IMR-90 (cell line): ENCODE measurements around the gene THEM5. TPM values are rescaled to one million over a fixed set of nuclear protein-coding genes. Genes with fewer than 3 reads are reported as not detected.

Experiments used
- ATAC-seq: fragments of 200-7000 bp; cut with Tn5 transposase; 2 replicates; pipeline ENCODE4 v1.9.1; 2020; ENCODE audit warnings: low read depth, mild to moderate bottlenecking, moderate library complexity
- BruUV-seq: library from RNA; stranded (reverse); fragments of 400-500 nt; replicated peaks from 2 replicates; lab custom pipeline; 2021; lab: Mats Ljungman, UMichigan
- CTCF ChIA-PET: fragments of 300-600 bp; formaldehyde crosslinking; extraction: SDS; loops from one replicate; lab custom pipeline; 2021; ENCODE audit warnings: antibody characterized with exemption; lab: Yijun Ruan, JAX
- POLR2A ChIA-PET: fragments of 300-600 bp; sonication (Branson Sonifier 250); formaldehyde crosslinking; loops from one replicate; lab custom pipeline; 2022; ENCODE audit warnings: antibody characterized with exemption; ENCODE audit not compliant: unreplicated experiment; lab: Charles Lee
- DNase-seq: peaks from one replicate; pipeline ENCODE4 v3.0.0; 2013
- H2AFZ ChIP-seq: replicated peaks from 2 replicates; pipeline ENCODE3; 2013; ENCODE audit warnings: low read length, mild to moderate bottlenecking; ENCODE audit not compliant: poor library complexity
- H2AK5ac ChIP-seq: 2 replicates; pipeline ENCODE4 v1.6.1; 2013; ENCODE audit warnings: low read depth, low read length, inconsistent platforms
- H2AK9ac ChIP-seq: replicated peaks from 2 replicates; pipeline ENCODE3; 2013; ENCODE audit warnings: mild to moderate bottlenecking, low read depth, low read length, moderate library complexity; ENCODE audit not compliant: poor library complexity
- H2BK120ac ChIP-seq: 2 replicates; pipeline ENCODE4 v1.6.1; 2013; ENCODE audit warnings: low read depth, low read length, inconsistent platforms
- H2BK15ac ChIP-seq: 3 replicates; pipeline ENCODE4 v1.6.1; 2013; ENCODE audit warnings: low read depth, low read length, inconsistent platforms
- H2BK20ac ChIP-seq: 2 replicates; pipeline ENCODE4 v1.6.1; 2013; ENCODE audit warnings: low read depth, mild to moderate bottlenecking, inconsistent platforms, low read length, moderate library complexity
- H2BK5ac ChIP-seq: 2 replicates; pipeline ENCODE4 v1.6.1; 2013; ENCODE audit warnings: mild to moderate bottlenecking, low read depth, low read length, inconsistent platforms; ENCODE audit not compliant: poor library complexity, severe bottlenecking
- H3K14ac ChIP-seq: replicated peaks from 2 replicates; pipeline ENCODE4 v1.6.1; 2013; ENCODE audit warnings: low read depth, low read length, inconsistent platforms
- H3K18ac ChIP-seq: 2 replicates; pipeline ENCODE4 v1.6.1; 2013; ENCODE audit warnings: low read depth, low read length, control low read depth
- H3K23ac ChIP-seq: 2 replicates; pipeline ENCODE4 v1.6.1; 2013; ENCODE audit warnings: low read depth, low read length, inconsistent platforms
- H3K27ac ChIP-seq: 2 replicates; pipeline ENCODE4 v1.5.1; 2013; ENCODE audit warnings: mild to moderate bottlenecking, control low read depth, low read length; ENCODE audit not compliant: insufficient read depth
- H3K27me3 ChIP-seq: 2 replicates; pipeline ENCODE4 v1.6.1; 2013; ENCODE audit warnings: low read length; ENCODE audit not compliant: control insufficient read depth, insufficient read depth
- H3K36me3 ChIP-seq: 2 replicates; pipeline ENCODE4 v1.6.1; 2013; ENCODE audit warnings: low read length, mixed read lengths; ENCODE audit not compliant: control insufficient read depth, insufficient read depth
- H3K4ac ChIP-seq: 2 replicates; pipeline ENCODE4 v1.6.1; 2013; ENCODE audit warnings: low read depth, low read length, inconsistent platforms
- H3K4me1 ChIP-seq: 2 replicates; pipeline ENCODE4 v1.6.1; 2013; ENCODE audit warnings: low read length, mixed read lengths; ENCODE audit not compliant: control insufficient read depth, insufficient read depth
- H3K4me2 ChIP-seq: 2 replicates; pipeline ENCODE4 v1.6.1; 2013; ENCODE audit warnings: low read depth, mild to moderate bottlenecking, control low read depth, low read length, moderate library complexity
- H3K4me3 ChIP-seq: 2 replicates; pipeline ENCODE4 v1.5.1; 2013; ENCODE audit warnings: low read depth, mild to moderate bottlenecking, control low read depth, low read length, moderate library complexity; ENCODE audit not compliant: insufficient read depth
- H3K56ac ChIP-seq: 2 replicates; pipeline ENCODE4 v1.6.1; 2013; ENCODE audit warnings: low read length, inconsistent platforms; ENCODE audit not compliant: insufficient read depth; ENCODE audit errors: extremely low read depth
- H3K79me1 ChIP-seq, 2 experiments: 2 replicates each; pipeline ENCODE4 v1.6.1; 2013; ENCODE audit warnings: low read length in 2 of 2, inconsistent platforms in 1 of 2, low read depth in 1 of 2
- H3K9ac ChIP-seq: 2 replicates; pipeline ENCODE4 v1.6.1; 2013; ENCODE audit warnings: low read depth, low read length, control low read depth
- H3K9me1 ChIP-seq: 2 replicates; pipeline ENCODE4 v1.6.1; 2013; ENCODE audit warnings: low read length, inconsistent platforms; ENCODE audit not compliant: insufficient read depth
- H3K9me3 ChIP-seq: 2 replicates; pipeline ENCODE4 v1.6.1; 2013; ENCODE audit warnings: low read length; ENCODE audit not compliant: control insufficient read depth, insufficient read depth
- H4K20me1 ChIP-seq: 2 replicates; pipeline ENCODE4 v1.6.1; 2013; ENCODE audit warnings: low read length, inconsistent platforms; ENCODE audit not compliant: insufficient read depth
- H4K5ac ChIP-seq: 2 replicates; pipeline ENCODE4 v1.6.1; 2013; ENCODE audit warnings: mild to moderate bottlenecking, low read depth, low read length, control low read depth
- H4K8ac ChIP-seq, 2 experiments: 2 replicates each; pipeline ENCODE4 v1.6.1; 2013; ENCODE audit warnings: low read depth in 2 of 2, low read length in 2 of 2, control low read depth in 1 of 2, inconsistent platforms in 1 of 2
- H4K91ac ChIP-seq: 2 replicates; pipeline ENCODE4 v1.6.1; 2013; ENCODE audit warnings: low read depth, low read length, inconsistent platforms; ENCODE audit not compliant: insufficient read depth
- BHLHE40 ChIP-seq: fragments of 150-350 bp; IDR thresholded peaks from 2 replicates; pipeline ENCODE4 v1.6.1; 2016; ENCODE audit warnings: mild to moderate bottlenecking, low read depth, low read length
- CEBPB ChIP-seq: IDR thresholded peaks from 2 replicates; pipeline ENCODE4 v1.6.1; 2012; ENCODE audit warnings: low read depth, low read length, improper control_type of control experiment
- CHD1 ChIP-seq: IDR thresholded peaks from 2 replicates; pipeline ENCODE4 v1.6.1; 2012; ENCODE audit warnings: low read depth, low read length, improper control_type of control experiment
- CTCF ChIP-seq: conservative IDR thresholded peaks from 2 replicates; pipeline ENCODE4 v1.5.1; 2012; ENCODE audit warnings: mild to moderate bottlenecking, low read depth, low read length, improper control_type of control experiment
- ELK1 ChIP-seq: fragments of 150-350 bp; IDR thresholded peaks from 2 replicates; pipeline ENCODE4 v1.6.1; 2016; ENCODE audit warnings: low read depth, mild to moderate bottlenecking, low read length, moderate library complexity, borderline replicate concordance
- FOS ChIP-seq: fragments of 150-350 bp; IDR thresholded peaks from 2 replicates; pipeline ENCODE4 v1.6.1; 2016; ENCODE audit warnings: low read depth, low read length
- MAFK ChIP-seq: IDR thresholded peaks from 2 replicates; pipeline ENCODE4 v1.6.1; 2012; ENCODE audit warnings: low read depth, low read length, improper control_type of control experiment
- MAZ ChIP-seq: IDR thresholded peaks from 2 replicates; pipeline ENCODE4 v1.6.1; 2012; ENCODE audit warnings: low read depth, mild to moderate bottlenecking, low read length, improper control_type of control experiment, moderate library complexity, borderline replicate concordance
- MXI1 ChIP-seq: IDR thresholded peaks from 2 replicates; pipeline ENCODE4 v1.6.1; 2012; ENCODE audit warnings: low read depth, mild to moderate bottlenecking, low read length, moderate library complexity, borderline replicate concordance
- NFE2L2 ChIP-seq: fragments of 150-350 bp; IDR thresholded peaks from 2 replicates; pipeline ENCODE4 v1.6.1; 2016; ENCODE audit warnings: low read depth, mild to moderate bottlenecking, low read length
- POLR2A ChIP-seq: IDR thresholded peaks from 2 replicates; pipeline ENCODE4 v1.6.1; 2012; ENCODE audit warnings: mild to moderate bottlenecking, low read depth, low read length
- RAD21 ChIP-seq: IDR thresholded peaks from 2 replicates; pipeline ENCODE4 v1.6.1; 2012; ENCODE audit warnings: low read length, improper control_type of control experiment
- RCOR1 ChIP-seq: IDR thresholded peaks from 2 replicates; pipeline ENCODE4 v1.6.1; 2012; ENCODE audit warnings: mild to moderate bottlenecking, low read length, improper control_type of control experiment; ENCODE audit not compliant: insufficient replicate concordance
- RFX5 ChIP-seq: IDR thresholded peaks from 2 replicates; pipeline ENCODE4 v1.8.0; 2012; ENCODE audit warnings: low read depth, mild to moderate bottlenecking, low read length, moderate library complexity
- SMC3 ChIP-seq: fragments of 150-350 bp; IDR thresholded peaks from 2 replicates; pipeline ENCODE4 v1.6.1; 2016; ENCODE audit warnings: low read depth, mild to moderate bottlenecking, antibody characterized with exemption, low read length, moderate library complexity
- USF2 ChIP-seq: fragments of 150-350 bp; IDR thresholded peaks from 2 replicates; pipeline ENCODE4 v1.6.1; 2017; ENCODE audit warnings: mild to moderate bottlenecking, antibody characterized with exemption, low read length, low read depth
- dilution Hi-C: fragments of 300-500 bp; cut with HindIII; formaldehyde crosslinking; loops from one replicate; pipeline ENCODE4 v1.14.3; 2018; ENCODE audit warnings: low sequenced_read_pairs; ENCODE audit not compliant: unreplicated experiment
- in situ Hi-C: fragments of 300-500 bp; cut with MboI; formaldehyde crosslinking; loops from 3 replicates; pipeline ENCODE4 v1.14.3; 2019; ENCODE audit warnings: low sequenced_read_pairs, inconsistent platforms, mixed read lengths
- intact Hi-C: fragments of 100-400 bp; cut with micrococcal nuclease; formaldehyde crosslinking; loops from 2 replicates; pipeline ENCODE4 v1.10.0; 2022
- polyA plus RNA-seq, 3 experiments: library from polyadenylated mRNA; depleted of rRNA; stranded (reverse); fragments of >200 nt; gene quantifications; 2 replicates each; pipeline ENCODE4 v1.2.3, GENCODE V29; 2012; ENCODE audit warnings: low replicate concordance in 1 of 3
- total RNA-seq: library from RNA; depleted of rRNA; stranded (reverse); fragments of >200 nt; gene quantifications from 2 replicates; pipeline ENCODE4 v1.2.3, GENCODE V29; 2012

Gene THEM5
- total and polyA plus RNA-seq, 2 of the 4 experiments (the other 2 are of a cell fraction): not detected

- Histone ChIP-seq H4K5ac (no peak overlapping the region), H3K9ac (no peak overlapping the region), H3K79me1 (no peaks in the 10 kb centered on the region), H2BK120ac (no peak overlapping the region), H3K27ac (no peak overlapping the region), H4K91ac (no peak overlapping the region), H3K9me3 (no peaks in the 10 kb centered on the region), H3K4me1 (0 out of 2 replicates have a peak, but pooled peaks cover 1% of the 10 kb centered on the region), H4K8ac (no peak overlapping the region), H4K20me1 (no peaks in the 10 kb centered on the region), H2BK5ac (no peak overlapping the region), H3K9me1 (no peaks in the 10 kb centered on the region), H3K18ac (no peak overlapping the region), H3K14ac (no peak overlapping the region), H2BK20ac (no peak overlapping the region), H2AK9ac (no peak overlapping the region), H3K27me3 (peaks cover 42% of the 10 kb centered on the region), H3K56ac (no peak overlapping the region), H3K4me3 (no peak overlapping the region), H3K4me2 (no peak overlapping the region), H2AK5ac (no peak overlapping the region), H2AFZ (no peak overlapping the region), H3K36me3 (no peaks in the 10 kb centered on the region), H3K4ac (no peak overlapping the region), H2BK15ac (no peak overlapping the region), H3K23ac (no peak overlapping the region)
- dilution Hi-C loops: no loop called here
- TF ChIP-seq MXI1 (no peak), SMC3 (no peak), FOS (no peak), MAFK (no peak), POLR2A (no peak), USF2 (no peak), RFX5 (no peak), MAZ (no peak), CTCF (no peak), RCOR1 (no peak), ELK1 (no peak), BHLHE40 (no peak), CEBPB (no peak), RAD21 (no peak), CHD1 (no peak), NFE2L2 (no peak)
- POLR2A ChIA-PET: no interaction called here
- DNase-seq (no peak), ATAC-seq (no peak)
- in situ Hi-C loops: no loop called here
- intact Hi-C loops: no loop called here
- no TSS peak for BruUV-seq
- CTCF ChIA-PET: no interaction called here
Observed at GRCh38 chr1:151849871-151850270, 3.6 kb downstream of the THEM5 start.
